H7 (cell line): ENCODE results near the gene CORO1A. TPM values are rescaled to one million over a fixed set of nuclear protein-coding genes. Genes with fewer than 3 reads are reported as not detected.

Experiments used
- DNase-seq: peaks from one replicate; pipeline ENCODE4 v3.0.0; 2012
- H3K27me3 ChIP-seq: 2 replicates; pipeline ENCODE4 v1.6.0; 2011; ENCODE audit warnings: mild to moderate bottlenecking, low read length; ENCODE audit not compliant: control insufficient read depth, insufficient read depth
- H3K36me3 ChIP-seq: replicated peaks from 2 replicates; pipeline ENCODE4 v1.5.1; 2011; ENCODE audit warnings: low read length; ENCODE audit not compliant: control insufficient read depth, insufficient read depth
- H3K4me3 ChIP-seq: 2 replicates; pipeline ENCODE4 v1.5.1; 2011; ENCODE audit warnings: low read depth, mild to moderate bottlenecking, control low read depth, low read length, moderate library complexity; ENCODE audit not compliant: insufficient read depth
- total RNA-seq: library from RNA; depleted of rRNA; stranded (reverse); fragments of >200 nt; shearing (Covaris generic); gene quantifications from 2 replicates; pipeline ENCODE4 v1.2.3, GENCODE V29; 2014; rRNA removed

Gene CORO1A
- 5.8 and 5.9 TPM in 2 replicates for total RNA-seq

- peak; percentile 94 for DNase-seq
- Histone ChIP-seq H3K27me3 (peaks cover 23% of the 10 kb centered on the region), H3K4me3 (peak within 1 kb of the TSS; percentile 54), H3K36me3 (no peaks in the 10 kb centered on the region)
Measured at GRCh38 chr16:30183233-30184095, at the start of gene CORO1A. CORO1A (plus strand) TSS chr16:30183602; CDS start chr16:30185210, 1,608 bp downstream.

GRCh38 chr16:30136971-30137605, 46.3 kb upstream of the CORO1A start:
- Histone ChIP-seq H3K4me3 (no peak overlapping the region), H3K27me3 (no peaks in the 10 kb centered on the region), H3K36me3 (no peaks in the 10 kb centered on the region)
- DNase-seq: no peak

- no peak for DNase-seq
- H3K36me3 ChIP-seq: no peaks in the 10 kb centered on the region
- H3K4me3 ChIP-seq: no peak overlapping the region
- no peaks in the 10 kb centered on the region for H3K27me3 ChIP-seq
Measured at GRCh38 chr16:30137897-30138296, 45.5 kb upstream of the CORO1A start.

GRCh38 chr16:30139583-30140481, 43.6 kb upstream of the CORO1A start:
- H3K4me3 ChIP-seq: no peak overlapping the region
- DNase-seq: no peak
- H3K27me3 ChIP-seq: no peaks in the 10 kb centered on the region
- no peaks in the 10 kb centered on the region for H3K36me3 ChIP-seq

GRCh38 chr16:30141750-30142149, 41.7 kb upstream of the CORO1A start:
- H3K27me3 ChIP-seq: no peaks in the 10 kb centered on the region
- no peak overlapping the region for H3K4me3 ChIP-seq
- DNase-seq: no peak
- no peaks in the 10 kb centered on the region for H3K36me3 ChIP-seq

- Histone ChIP-seq H3K4me3 (no peak overlapping the region), H3K36me3 (no peaks in the 10 kb centered on the region), H3K27me3 (no peaks in the 10 kb centered on the region)
- no peak for DNase-seq
Measured at GRCh38 chr16:30142672-30143346, 40.6 kb upstream of the CORO1A start.

GRCh38 chr16:30143347-30143702, 40.1 kb upstream of the CORO1A start:
- DNase-seq: no peak
- Histone ChIP-seq H3K36me3 (no peaks in the 10 kb centered on the region), H3K27me3 (no peaks in the 10 kb centered on the region), H3K4me3 (no peak overlapping the region)

- Histone ChIP-seq H3K27me3 (no peaks in the 10 kb centered on the region), H3K4me3 (no peak overlapping the region), H3K36me3 (no peaks in the 10 kb centered on the region)
- no peak for DNase-seq
Measured at GRCh38 chr16:30144017-30144416, 39.4 kb upstream of the CORO1A start.

- Histone ChIP-seq H3K36me3 (no peaks in the 10 kb centered on the region), H3K27me3 (no peaks in the 10 kb centered on the region), H3K4me3 (no peak overlapping the region)
- DNase-seq: no peak
Measured at GRCh38 chr16:30144917-30145316, 38.5 kb upstream of the CORO1A start.

- Histone ChIP-seq H3K4me3 (no peak overlapping the region), H3K27me3 (no peaks in the 10 kb centered on the region), H3K36me3 (no peaks in the 10 kb centered on the region)
- no peak for DNase-seq
Measured at GRCh38 chr16:30145657-30146056, 37.7 kb upstream of the CORO1A start.

- DNase-seq: no peak
- no peak overlapping the region for H3K4me3 ChIP-seq
- no peaks in the 10 kb centered on the region for H3K27me3 ChIP-seq
- H3K36me3 ChIP-seq: no peaks in the 10 kb centered on the region
Measured at GRCh38 chr16:30147843-30148510, 35.4 kb upstream of the CORO1A start.

GRCh38 chr16:30149250-30149930, 34.0 kb upstream of the CORO1A start:
- Histone ChIP-seq H3K36me3 (no peaks in the 10 kb centered on the region), H3K4me3 (no peak overlapping the region), H3K27me3 (no peaks in the 10 kb centered on the region)
- DNase-seq: no peak

- DNase-seq: no peak
Measured at GRCh38 chr16:30151091-30151490, 32.3 kb upstream of the CORO1A start.

More at GRCh38 chr16:30151091-30151490, 32.3 kb upstream of the CORO1A start:
- Histone ChIP-seq H3K27me3 (no peaks in the 10 kb centered on the region), H3K4me3 (no peak overlapping the region), H3K36me3 (no peaks in the 10 kb centered on the region)
